Neural cell (in vitro differentiated cells): ENCODE results near the gene NFE2. TPM values are rescaled to one million over a fixed set of nuclear protein-coding genes. Genes with fewer than 3 reads are reported as not detected.
A peak's percentile ranks its signal among the peaks of the same experiment; 100 is the strongest.
"Not testable (repeated sequence)": the region's sequence is repeated elsewhere in the genome, so short reads cannot be mapped to it uniquely, and the experiment has no call there.

Source experiments
- H2AFZ ChIP-seq: fragments of 200-600, 300-800 bp; sonication (generic), shearing (Covaris generic); 2 replicates; pipeline ENCODE4 v1.6.0; 2014; ENCODE audit warnings: low read depth, mild to moderate bottlenecking, antibody characterized with exemption, low read length, moderate library complexity
- H3F3A ChIP-seq: fragments of 200-600 bp; shearing (Covaris generic); 2 replicates; pipeline ENCODE4 v1.6.1; 2016; ENCODE audit warnings: mild to moderate bottlenecking, moderate library complexity, mixed read lengths, antibody characterized with exemption, low read length; ENCODE audit not compliant: insufficient read depth, poor library complexity, severe bottlenecking
- H3K27ac ChIP-seq: fragments of 200-600, 300-800 bp; sonication (generic), shearing (Covaris generic); 2 replicates; pipeline ENCODE4 v1.5.1; 2014; ENCODE audit warnings: mild to moderate bottlenecking, low read length, moderate library complexity
- H3K27me3 ChIP-seq: fragments of 300-800, 200-600 bp; sonication (generic), shearing (Covaris generic); 2 replicates; pipeline ENCODE4 v1.6.0; 2014; ENCODE audit warnings: mild to moderate bottlenecking, low read depth, low read length, moderate library complexity; ENCODE audit not compliant: insufficient read depth
- H3K36me3 ChIP-seq: fragments of 300-800, 200-600 bp; sonication (generic), shearing (Covaris generic); 2 replicates; pipeline ENCODE4 v1.5.1; 2014; ENCODE audit warnings: mild to moderate bottlenecking, antibody characterized with exemption, low read length, moderate library complexity; ENCODE audit not compliant: insufficient read depth
- H3K4me2 ChIP-seq: fragments of 300-800, 200-600 bp; sonication (generic), shearing (Covaris generic); 2 replicates; pipeline ENCODE4 v1.6.0; 2014; ENCODE audit warnings: mild to moderate bottlenecking, low read length
- H3K4me3 ChIP-seq: fragments of 300-800, 200-600 bp; sonication (generic), shearing (Covaris generic); 2 replicates; pipeline ENCODE4 v1.5.1; 2014; ENCODE audit warnings: mild to moderate bottlenecking, low read length, moderate library complexity
- H3K79me2 ChIP-seq: fragments of 200-600 bp; shearing (Covaris generic); replicated peaks from 2 replicates; pipeline ENCODE4 v1.6.0; 2014; ENCODE audit warnings: mild to moderate bottlenecking, low read length, moderate library complexity; ENCODE audit not compliant: insufficient read depth
- H3K9ac ChIP-seq: fragments of 300-800, 200-600 bp; sonication (generic), shearing (Covaris generic); 2 replicates; pipeline ENCODE4 v1.6.1; 2016; ENCODE audit warnings: mild to moderate bottlenecking, low read length, mixed read lengths
- H3K9me2 ChIP-seq: fragments of 200-600 bp; shearing (Covaris generic); 2 replicates; pipeline ENCODE4 v1.6.1; 2016; ENCODE audit warnings: mild to moderate bottlenecking, low read length, mixed read lengths; ENCODE audit not compliant: insufficient read depth
- H3K9me3 ChIP-seq: fragments of 200-600, 300-800 bp; sonication (generic), shearing (Covaris generic); 2 replicates; pipeline ENCODE4 v1.6.1; 2016; ENCODE audit warnings: mild to moderate bottlenecking, mixed run types, low read length, moderate library complexity, mixed read lengths
- H4K20me1 ChIP-seq: fragments of 200-600 bp; shearing (Covaris generic); 2 replicates; pipeline ENCODE4 v1.6.1; 2016; ENCODE audit warnings: mild to moderate bottlenecking, mixed run types; ENCODE audit not compliant: insufficient read depth
- EP300 ChIP-seq: fragments of 450-650 bp; conservative IDR thresholded peaks from 2 replicates; pipeline ENCODE4 v1.6.1; 2014; ENCODE audit warnings: antibody characterized with exemption, mild to moderate bottlenecking, moderate library complexity; ENCODE audit not compliant: poor library complexity, severe bottlenecking
- EZH2 ChIP-seq: fragments of 200-600, 300-800 bp; shearing (Covaris generic), sonication (generic); IDR thresholded peaks from 2 replicates; pipeline ENCODE4 v1.6.1; 2014; ENCODE audit warnings: antibody characterized with exemption, low read length, borderline replicate concordance, mild to moderate bottlenecking; ENCODE audit not compliant: insufficient read depth, poor library complexity, severe bottlenecking
- MXI1 ChIP-seq: fragments of 450-650 bp; conservative IDR thresholded peaks from 2 replicates; pipeline ENCODE4 v1.6.1; 2014; ENCODE audit warnings: antibody characterized with exemption, mild to moderate bottlenecking; ENCODE audit not compliant: poor library complexity, severe bottlenecking
- POLR2AphosphoS5 ChIP-seq: IDR thresholded peaks from 2 replicates; pipeline ENCODE4 v1.6.1; 2012
- RAD21 ChIP-seq: fragments of 450-650 bp; conservative IDR thresholded peaks from 2 replicates; pipeline ENCODE4 v1.6.1; 2014; ENCODE audit warnings: antibody characterized with exemption, mild to moderate bottlenecking, moderate library complexity
- SMC3 ChIP-seq: fragments of 450-650 bp; conservative IDR thresholded peaks from 2 replicates; pipeline ENCODE4 v1.6.1; 2014; ENCODE audit warnings: antibody characterized with exemption, mild to moderate bottlenecking, moderate library complexity; ENCODE audit not compliant: poor library complexity
- TAF1 ChIP-seq: IDR thresholded peaks from 2 replicates; pipeline ENCODE4 v1.6.1; 2012; ENCODE audit warnings: low read depth
- polyA plus RNA-seq: library from polyadenylated mRNA; depleted of rRNA; stranded (reverse); fragments of >200 nt; gene quantifications from 2 replicates; pipeline ENCODE4 v1.2.3, GENCODE V29; 2014
- TF ChIP-seq, protein P1 (sequence below): fragments of 450-650 bp; IDR thresholded peaks from 2 replicates; pipeline ENCODE4 v1.5.1; 2014; ENCODE audit warnings: antibody characterized with exemption, mild to moderate bottlenecking, moderate library complexity; ENCODE audit not compliant: poor library complexity, severe bottlenecking
- TF ChIP-seq, protein P2 (sequence below): IDR thresholded peaks from 2 replicates; pipeline ENCODE4 v1.6.1; 2012; ENCODE audit warnings: borderline replicate concordance

Gene NFE2
- polyA plus RNA-seq, 1 donor from 2014 or later: not detected

DNA sequence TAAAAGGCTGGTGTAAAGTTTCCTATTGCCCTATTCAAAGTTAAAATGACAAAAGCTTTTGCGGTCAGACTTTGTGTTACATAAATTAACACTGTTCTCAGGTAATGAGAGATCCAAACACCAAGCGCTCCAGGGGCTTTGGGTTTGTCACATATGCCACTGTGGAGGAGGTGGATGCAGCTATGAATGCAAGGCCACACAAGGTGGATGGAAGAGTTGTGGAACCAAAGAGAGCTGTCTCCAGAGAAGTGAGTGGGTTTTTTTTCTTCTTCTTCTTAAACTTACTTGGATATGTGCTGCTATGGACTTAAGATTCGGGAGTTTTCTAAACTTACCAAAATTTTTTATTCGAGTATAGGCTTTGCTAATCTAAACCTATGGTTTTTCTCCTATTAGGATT, 19.1 kb downstream of the NFE2 start:
- not testable (repeated sequence) for H3K27me3 ChIP-seq, H3K9me3 ChIP-seq, H2AFZ ChIP-seq, H3F3A ChIP-seq, H3K9me2 ChIP-seq
- peak overlapping the region; percentile 97 for H3K27ac ChIP-seq
- peak; percentile 41 for TF ChIP-seq TAF1
- H3K9ac ChIP-seq: peak overlapping the region; percentile 90
- peaks cover 27% of the 10 kb centered on the region for H4K20me1 ChIP-seq
- H3K4me2 ChIP-seq: peak overlapping the region; percentile 86
- H3K36me3 ChIP-seq: peaks cover 18% of the 10 kb centered on the region
- peak overlapping the region; percentile 74 for H3K4me3 ChIP-seq
- peaks cover 61% of the 10 kb centered on the region for H3K79me2 ChIP-seq

DNA sequence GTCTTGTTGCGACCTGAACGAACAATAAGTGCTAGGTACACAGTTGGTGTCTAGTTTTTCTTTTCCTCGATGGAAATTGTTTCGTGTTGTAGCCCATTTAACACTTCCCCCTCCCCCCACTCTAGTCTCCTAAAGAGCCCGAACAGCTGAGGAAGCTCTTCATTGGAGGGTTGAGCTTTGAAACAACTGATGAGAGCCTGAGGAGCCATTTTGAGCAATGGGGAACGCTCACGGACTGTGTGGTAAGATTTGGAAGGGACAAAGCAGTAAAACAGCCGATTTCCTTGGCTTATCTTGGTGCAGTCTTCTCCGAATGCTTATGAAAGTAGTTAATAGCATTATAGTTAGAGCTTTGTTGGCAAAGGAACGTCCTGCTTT, 19.6 kb downstream of the NFE2 start:
- Histone ChIP-seq H3K27ac (peak overlapping the region; percentile 97), H3K4me2 (peak overlapping the region; percentile 86), H3K36me3 (peaks cover 15% of the 10 kb centered on the region), H4K20me1 (peaks cover 24% of the 10 kb centered on the region), H3K9ac (peak overlapping the region; percentile 90), H3K4me3 (peak overlapping the region; percentile 74), H3K79me2 (peaks cover 65% of the 10 kb centered on the region)
- not testable (repeated sequence) for H3K9me3 ChIP-seq, H3F3A ChIP-seq, H3K27me3 ChIP-seq, H2AFZ ChIP-seq, H3K9me2 ChIP-seq
- TF ChIP-seq MXI1: peak; percentile 22

DNA sequence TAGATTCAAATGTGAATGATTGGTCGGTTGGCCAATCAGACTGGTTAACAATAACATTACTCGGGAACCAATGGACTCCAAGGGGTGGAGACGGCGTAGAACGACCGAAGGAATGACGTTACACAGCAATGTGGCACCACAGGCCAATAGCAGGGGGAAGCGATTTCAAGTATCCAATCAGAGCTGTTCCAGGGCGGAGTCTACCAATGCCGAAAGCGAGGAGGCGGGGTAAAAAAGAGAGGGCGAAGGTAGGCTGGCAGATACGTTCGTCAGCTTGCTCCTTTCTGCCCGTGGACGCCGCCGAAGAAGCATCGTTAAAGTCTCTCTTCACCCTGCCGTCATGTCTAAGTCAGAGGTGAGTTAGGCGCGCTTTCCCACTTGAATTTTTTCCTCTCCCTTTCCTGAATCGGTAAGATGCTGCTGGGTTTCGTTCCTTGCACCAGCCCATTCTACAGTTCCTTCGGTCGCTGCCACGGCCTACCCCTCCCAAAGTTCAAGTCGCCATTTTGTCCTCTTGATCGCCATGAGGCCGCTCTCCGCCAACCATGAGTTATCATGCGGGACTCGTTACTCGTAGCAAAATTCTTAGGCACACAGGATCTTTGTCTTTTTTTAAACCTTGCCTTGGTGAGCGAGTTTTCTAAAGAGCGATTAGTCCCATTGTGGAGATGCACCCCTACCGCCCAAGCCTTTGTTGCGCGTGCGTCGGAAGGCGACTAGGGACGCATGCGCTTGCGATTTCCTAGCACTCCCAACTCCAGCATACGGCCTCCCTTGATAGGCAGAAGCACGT, 20.2 kb downstream of the NFE2 start, which contains the start of gene HNRNPA1:
TSS of gene HNRNPA1 (plus strand) at position 259 of the 793 bp plus-strand sequence. CDS start at position 341, 82 bp downstream.
- peaks cover 9% of the 10 kb centered on the region for H3K36me3 ChIP-seq

More for the DNA sequence above, 20.2 kb downstream of the NFE2 start, which contains the start of gene HNRNPA1:
- peak within 1 kb of the TSS; percentile 90 for H3K9ac ChIP-seq
- H4K20me1 ChIP-seq: peaks cover 19% of the 10 kb centered on the region
- peak within 1 kb of the TSS; percentile 51 for H2AFZ ChIP-seq
- H3K9me2 ChIP-seq: no peaks in the 10 kb centered on the region
- H3K9me3 ChIP-seq: no peaks in the 10 kb centered on the region
- H3F3A ChIP-seq: peaks cover 7% of the 10 kb centered on the region
- TF ChIP-seq EP300: peak; percentile 63
- TF ChIP-seq, protein P1, sequence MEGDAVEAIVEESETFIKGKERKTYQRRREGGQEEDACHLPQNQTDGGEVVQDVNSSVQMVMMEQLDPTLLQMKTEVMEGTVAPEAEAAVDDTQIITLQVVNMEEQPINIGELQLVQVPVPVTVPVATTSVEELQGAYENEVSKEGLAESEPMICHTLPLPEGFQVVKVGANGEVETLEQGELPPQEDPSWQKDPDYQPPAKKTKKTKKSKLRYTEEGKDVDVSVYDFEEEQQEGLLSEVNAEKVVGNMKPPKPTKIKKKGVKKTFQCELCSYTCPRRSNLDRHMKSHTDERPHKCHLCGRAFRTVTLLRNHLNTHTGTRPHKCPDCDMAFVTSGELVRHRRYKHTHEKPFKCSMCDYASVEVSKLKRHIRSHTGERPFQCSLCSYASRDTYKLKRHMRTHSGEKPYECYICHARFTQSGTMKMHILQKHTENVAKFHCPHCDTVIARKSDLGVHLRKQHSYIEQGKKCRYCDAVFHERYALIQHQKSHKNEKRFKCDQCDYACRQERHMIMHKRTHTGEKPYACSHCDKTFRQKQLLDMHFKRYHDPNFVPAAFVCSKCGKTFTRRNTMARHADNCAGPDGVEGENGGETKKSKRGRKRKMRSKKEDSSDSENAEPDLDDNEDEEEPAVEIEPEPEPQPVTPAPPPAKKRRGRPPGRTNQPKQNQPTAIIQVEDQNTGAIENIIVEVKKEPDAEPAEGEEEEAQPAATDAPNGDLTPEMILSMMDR: peak; percentile 21
- TF ChIP-seq MXI1: peak; percentile 97
- peak; percentile 38 for TF ChIP-seq RAD21
- TF ChIP-seq POLR2AphosphoS5: peak; percentile 97
- TF ChIP-seq, protein P2, sequence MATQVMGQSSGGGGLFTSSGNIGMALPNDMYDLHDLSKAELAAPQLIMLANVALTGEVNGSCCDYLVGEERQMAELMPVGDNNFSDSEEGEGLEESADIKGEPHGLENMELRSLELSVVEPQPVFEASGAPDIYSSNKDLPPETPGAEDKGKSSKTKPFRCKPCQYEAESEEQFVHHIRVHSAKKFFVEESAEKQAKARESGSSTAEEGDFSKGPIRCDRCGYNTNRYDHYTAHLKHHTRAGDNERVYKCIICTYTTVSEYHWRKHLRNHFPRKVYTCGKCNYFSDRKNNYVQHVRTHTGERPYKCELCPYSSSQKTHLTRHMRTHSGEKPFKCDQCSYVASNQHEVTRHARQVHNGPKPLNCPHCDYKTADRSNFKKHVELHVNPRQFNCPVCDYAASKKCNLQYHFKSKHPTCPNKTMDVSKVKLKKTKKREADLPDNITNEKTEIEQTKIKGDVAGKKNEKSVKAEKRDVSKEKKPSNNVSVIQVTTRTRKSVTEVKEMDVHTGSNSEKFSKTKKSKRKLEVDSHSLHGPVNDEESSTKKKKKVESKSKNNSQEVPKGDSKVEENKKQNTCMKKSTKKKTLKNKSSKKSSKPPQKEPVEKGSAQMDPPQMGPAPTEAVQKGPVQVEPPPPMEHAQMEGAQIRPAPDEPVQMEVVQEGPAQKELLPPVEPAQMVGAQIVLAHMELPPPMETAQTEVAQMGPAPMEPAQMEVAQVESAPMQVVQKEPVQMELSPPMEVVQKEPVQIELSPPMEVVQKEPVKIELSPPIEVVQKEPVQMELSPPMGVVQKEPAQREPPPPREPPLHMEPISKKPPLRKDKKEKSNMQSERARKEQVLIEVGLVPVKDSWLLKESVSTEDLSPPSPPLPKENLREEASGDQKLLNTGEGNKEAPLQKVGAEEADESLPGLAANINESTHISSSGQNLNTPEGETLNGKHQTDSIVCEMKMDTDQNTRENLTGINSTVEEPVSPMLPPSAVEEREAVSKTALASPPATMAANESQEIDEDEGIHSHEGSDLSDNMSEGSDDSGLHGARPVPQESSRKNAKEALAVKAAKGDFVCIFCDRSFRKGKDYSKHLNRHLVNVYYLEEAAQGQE: peak; percentile 96
- TF ChIP-seq TAF1: peak; percentile 82
- no peak for TF ChIP-seq EZH2
- peak; percentile 58 for TF ChIP-seq SMC3
- H3K27me3 ChIP-seq: no peaks in the 10 kb centered on the region
- H3K79me2 ChIP-seq: peaks cover 71% of the 10 kb centered on the region
- peak within 1 kb of the TSS; percentile 74 for H3K4me3 ChIP-seq
- peak within 1 kb of the TSS; percentile 97 for H3K27ac ChIP-seq
- peak within 1 kb of the TSS; percentile 86 for H3K4me2 ChIP-seq
